Measurements from ENCODE around the gene MYH10. TPM values are rescaled to one million over a fixed set of nuclear protein-coding genes. Genes with fewer than 3 reads are reported as not detected.
"Not testable (repeated sequence)": the region's sequence is repeated elsewhere in the genome, so short reads cannot be mapped to it uniquely, and the experiment has no call there.

The MYH10 gene
- total RNA-seq, 2 donors from 2014 or later = 23.3 to 30.3 TPM

DNA sequence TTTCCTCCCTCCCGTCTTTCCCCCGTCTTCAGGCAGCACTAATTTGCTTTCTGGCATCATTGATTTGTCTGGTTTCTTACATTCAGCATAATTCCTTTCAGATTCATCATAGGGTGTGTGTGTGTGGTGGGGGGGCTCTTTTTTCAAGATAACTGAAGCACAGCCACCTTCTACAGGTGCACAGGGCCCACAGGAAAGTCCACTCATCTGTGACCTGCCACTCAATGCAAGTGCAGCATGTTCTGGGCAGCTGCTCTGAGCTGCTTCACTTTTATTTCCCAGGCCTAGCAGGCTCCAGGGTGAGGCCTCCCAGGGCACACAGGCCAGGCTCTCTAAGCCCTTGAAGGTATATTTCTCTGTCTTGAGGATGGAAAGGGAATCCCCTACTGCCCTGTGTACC lies 35.2 kb upstream of the MYH10 start:
- Histone ChIP-seq H3K4me1 (no peaks in the 10 kb centered on the region), H3K4me3 (no peak overlapping the region), H3K36me3 (replicated peaks in 1 of 2; ENCODE audit: insufficient read depth in 1 of 2, low read depth in 2 of 2) (no peaks in the 10 kb centered on the region), H3K9me3 (no peaks in the 10 kb centered on the region), H3K27me3 (no peaks in the 10 kb centered on the region), H3K27ac (no peak overlapping the region)
- ATAC-seq (no peak), DNase-seq (no peak)
- intact Hi-C loops (cut with DNase I) = no loop called here
- TF ChIP-seq POLR2A (IDR thresholded peaks at IDR 0.05) = no peak
- TF ChIP-seq, protein P1, sequence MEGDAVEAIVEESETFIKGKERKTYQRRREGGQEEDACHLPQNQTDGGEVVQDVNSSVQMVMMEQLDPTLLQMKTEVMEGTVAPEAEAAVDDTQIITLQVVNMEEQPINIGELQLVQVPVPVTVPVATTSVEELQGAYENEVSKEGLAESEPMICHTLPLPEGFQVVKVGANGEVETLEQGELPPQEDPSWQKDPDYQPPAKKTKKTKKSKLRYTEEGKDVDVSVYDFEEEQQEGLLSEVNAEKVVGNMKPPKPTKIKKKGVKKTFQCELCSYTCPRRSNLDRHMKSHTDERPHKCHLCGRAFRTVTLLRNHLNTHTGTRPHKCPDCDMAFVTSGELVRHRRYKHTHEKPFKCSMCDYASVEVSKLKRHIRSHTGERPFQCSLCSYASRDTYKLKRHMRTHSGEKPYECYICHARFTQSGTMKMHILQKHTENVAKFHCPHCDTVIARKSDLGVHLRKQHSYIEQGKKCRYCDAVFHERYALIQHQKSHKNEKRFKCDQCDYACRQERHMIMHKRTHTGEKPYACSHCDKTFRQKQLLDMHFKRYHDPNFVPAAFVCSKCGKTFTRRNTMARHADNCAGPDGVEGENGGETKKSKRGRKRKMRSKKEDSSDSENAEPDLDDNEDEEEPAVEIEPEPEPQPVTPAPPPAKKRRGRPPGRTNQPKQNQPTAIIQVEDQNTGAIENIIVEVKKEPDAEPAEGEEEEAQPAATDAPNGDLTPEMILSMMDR (IDR thresholded peaks at IDR 0.05) = no peak
- WGBS, 2 donors = 86 to 92% methylated on average over 2 of the region's 2 CpGs

DNA sequence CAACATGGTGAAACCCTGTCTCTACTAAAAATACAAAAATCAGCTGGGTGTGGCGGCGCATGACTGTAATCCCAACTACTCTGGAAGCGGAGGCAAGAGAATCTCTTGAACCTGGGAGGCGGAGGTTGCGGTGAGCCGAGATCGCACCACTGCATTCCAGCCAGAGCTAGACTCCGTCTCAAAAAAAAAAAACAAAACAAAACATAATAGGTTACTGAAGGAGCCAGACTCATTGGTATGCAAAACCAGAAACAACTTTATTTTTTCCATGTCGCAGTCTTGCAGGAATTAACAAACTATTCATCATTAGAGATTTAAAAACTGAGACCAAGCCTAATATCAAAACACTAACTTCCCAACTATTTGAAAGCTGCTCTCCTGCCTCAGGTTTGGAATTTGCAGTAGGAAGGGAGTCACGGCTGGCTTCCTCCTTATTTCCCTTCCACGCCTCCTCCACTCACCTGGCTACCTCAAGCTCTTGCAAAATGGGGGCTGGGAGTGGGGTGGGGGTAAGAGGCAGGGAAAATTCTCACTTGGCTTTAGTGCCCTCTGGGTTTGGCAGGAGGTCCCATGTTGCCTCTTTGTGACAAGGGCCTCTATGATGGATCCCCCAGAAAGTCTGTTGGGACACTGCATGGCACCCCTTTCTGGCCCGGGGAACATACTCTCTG lies 34.1 kb upstream of the MYH10 start:
- DNase-seq (no peak), ATAC-seq (no peak)
- Histone ChIP-seq H3K27me3 (no peaks in the 10 kb centered on the region), H3K9me3 (no peaks in the 10 kb centered on the region), H3K36me3 (replicated peaks in 1 of 2; ENCODE audit: insufficient read depth in 1 of 2, low read depth in 2 of 2) (no peaks in the 10 kb centered on the region), H3K4me3 (no peak overlapping the region), H3K27ac (no peak overlapping the region), H3K4me1 (no peaks in the 10 kb centered on the region)
- intact Hi-C loops (cut with DNase I) = no loop called here
- WGBS, 2 donors = 90 to 96% methylated on average over 12 of the region's 12 CpGs
- TF ChIP-seq, protein P1 (IDR thresholded peaks at IDR 0.05) = no peak
- TF ChIP-seq POLR2A (IDR thresholded peaks at IDR 0.05) = no peak

DNA sequence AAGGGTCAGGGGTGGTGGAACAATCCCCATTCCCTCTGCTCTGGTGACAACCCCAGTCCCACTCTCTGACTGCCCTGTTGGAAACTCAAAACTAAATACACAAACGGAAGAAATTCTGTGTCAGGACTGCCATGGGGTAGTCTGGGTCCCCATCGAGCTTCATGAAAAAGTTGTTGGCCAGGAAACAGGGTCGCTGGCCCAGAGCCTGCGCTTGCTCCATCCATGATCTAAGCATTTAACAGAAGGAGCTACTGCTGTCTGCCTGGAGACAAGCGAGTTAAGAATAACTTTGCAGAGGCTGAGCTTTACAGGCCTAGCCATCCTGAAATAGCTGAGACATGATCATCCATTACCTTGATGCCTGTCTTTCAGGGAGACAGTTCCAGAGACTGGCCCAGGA lies 32.4 kb upstream of the MYH10 start:
- no peaks in the 10 kb centered on the region for H3K27me3 ChIP-seq
- no peak overlapping the region for H3K4me3 ChIP-seq
- no peak for ATAC-seq
- H3K4me1 ChIP-seq = no peaks in the 10 kb centered on the region
- DNase-seq = no peak
- no peak overlapping the region for H3K27ac ChIP-seq
- H3K9me3 ChIP-seq = no peaks in the 10 kb centered on the region
- intact Hi-C loops (cut with DNase I) = no loop called here
- 76 to 79% methylated on average over 5 of the region's 5 CpGs for WGBS, 2 donors
- TF ChIP-seq, protein P1 (IDR thresholded peaks at IDR 0.05) = no peak
- no peak for TF ChIP-seq POLR2A (IDR thresholded peaks at IDR 0.05)
- no peaks in the 10 kb centered on the region for H3K36me3 ChIP-seq (replicated peaks in 1 of 2; ENCODE audit: insufficient read depth in 1 of 2, low read depth in 2 of 2)

DNA sequence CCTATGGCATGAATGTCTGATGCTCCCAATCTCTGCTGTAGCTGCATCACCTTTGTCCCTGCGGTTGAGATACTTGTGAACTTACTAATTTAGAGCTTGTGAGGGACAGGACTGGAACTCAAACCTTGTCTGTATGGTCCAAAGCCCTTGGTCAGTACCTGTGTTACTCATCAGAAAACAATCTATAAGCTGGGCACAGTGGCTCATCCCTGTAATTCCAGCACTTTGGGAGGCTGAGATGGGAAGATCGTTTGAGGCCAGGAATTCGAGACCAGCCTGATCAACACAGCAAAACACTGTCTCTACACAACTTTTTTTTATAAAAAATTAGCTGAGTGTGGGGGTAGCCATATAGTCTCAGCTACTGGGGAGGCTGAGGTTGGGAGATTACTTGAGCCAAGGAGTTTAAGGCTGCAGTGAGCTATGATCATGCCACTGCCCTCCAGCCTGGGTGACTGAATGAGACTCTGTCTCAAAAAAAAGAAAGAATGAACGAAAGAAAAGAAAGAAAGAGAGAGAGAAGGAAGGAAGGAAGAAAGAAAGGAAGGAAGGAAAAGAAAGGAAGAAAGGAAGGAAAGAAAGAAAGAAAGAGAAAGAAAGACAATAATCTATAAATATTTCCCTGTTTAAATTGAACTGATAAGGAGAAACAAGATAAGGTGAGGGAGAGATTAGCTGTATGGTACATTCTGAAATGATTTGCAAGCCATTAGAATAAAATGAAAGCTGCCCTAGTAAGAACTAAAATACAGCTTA lies 31.7 kb upstream of the MYH10 start:
- Histone ChIP-seq H3K36me3 (replicated peaks in 1 of 2; ENCODE audit: insufficient read depth in 1 of 2, low read depth in 2 of 2) (no peaks in the 10 kb centered on the region), H3K27ac (no peak overlapping the region), H3K27me3 (no peaks in the 10 kb centered on the region), H3K4me3 (no peak overlapping the region), H3K9me3 (peaks cover 0 to 3% (median 0%) of the 10 kb centered on the region in 3 donors), H3K4me1 (no peaks in the 10 kb centered on the region)
- intact Hi-C loops (cut with DNase I) = no loop called here
- DNase-seq = no peak
- 51 to 68% methylated on average over 4 of the region's 4 CpGs for WGBS, 2 donors
- ATAC-seq = no peak
- TF ChIP-seq POLR2A (IDR thresholded peaks at IDR 0.05) = no peak
- TF ChIP-seq, protein P1 (IDR thresholded peaks at IDR 0.05) = no peak

DNA sequence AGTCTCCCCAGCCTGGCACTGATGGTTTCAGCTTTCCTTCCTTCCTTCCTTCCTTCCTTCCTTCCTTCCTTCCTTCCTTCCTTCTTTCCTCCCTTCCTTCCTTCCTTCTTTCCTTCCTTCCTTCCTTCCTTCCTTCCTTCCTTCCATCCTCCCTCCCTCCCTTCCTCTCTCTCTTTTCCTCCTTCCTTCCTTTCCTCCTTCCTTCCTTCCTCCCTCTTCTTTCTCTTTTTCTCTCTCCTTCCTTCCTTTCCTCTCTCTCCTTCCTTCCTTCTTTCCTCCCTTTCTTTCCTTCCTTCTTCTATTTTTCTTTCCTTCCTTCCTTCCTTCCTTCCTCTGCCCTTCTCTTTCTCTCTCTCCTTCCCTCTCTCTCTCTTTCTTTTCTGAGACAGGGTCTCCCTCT lies 30.2 kb upstream of the MYH10 start:
- peaks cover 0 to 18% (median 0%) of the 10 kb centered on the region in 3 donors for H3K9me3 ChIP-seq
- H3K4me1 ChIP-seq; intact Hi-C loops (cut with DNase I); H3K27me3 ChIP-seq; H3K36me3 ChIP-seq (replicated peaks in 1 of 2; ENCODE audit: insufficient read depth in 1 of 2, low read depth in 2 of 2); H3K4me3 ChIP-seq; H3K27ac ChIP-seq; DNase-seq; ATAC-seq: not testable (repeated sequence)

All from body of pancreas (tissue), 4 donors.